ENCODE measurements around the gene FLT4.

- TF ChIP-seq YY1 (IDR thresholded peaks at IDR 0.05; ENCODE audit: insufficient read depth, insufficient read length) (no peak), ZNF274 (IDR thresholded peaks at IDR 0.05; ENCODE audit: low read depth, low read length) (no peak), SUZ12 (IDR thresholded peaks at IDR 0.05; ENCODE audit: extremely low read depth, insufficient read depth, insufficient read length) (no peak)
These were observed 40.4 kb upstream of the FLT4 start for GRCh38 chr5:180689775-180690174.

All from NT2/D1 (cell line).